Activated T-helper 2 cell treated with anti-CD3 and anti-CD28 coated beads, Interferon-gamma antibody, Interleukin-2, Interleukin-4, amounts not matched to agents 10 μg/mL and 5 μg/mL and 100 μg/mL, durations not matched to agents 14 hours and 24 hours and 36 hours (primary cell): ENCODE data around the gene APOBEC3G. TPM values are rescaled to one million over a fixed set of nuclear protein-coding genes. Genes with fewer than 3 reads are reported as not detected.
A peak's percentile ranks its signal among the peaks of the same experiment; 100 is the strongest.

ENCODE experiments used
- DNase-seq: peaks from one replicate; pipeline ENCODE4 v3.0.0; 2021; ENCODE audit warnings: low spot score
- H3K27ac Mint-ChIP-seq: one replicate; pipeline ENCODE4 v1.8.0; 2021; ENCODE audit warnings: mixed read lengths
- H3K27me3 Mint-ChIP-seq: one replicate; pipeline ENCODE4 v1.8.0; 2021; ENCODE audit warnings: low read depth, mixed read lengths
- H3K36me3 Mint-ChIP-seq: one replicate; pipeline ENCODE4 v1.8.0; 2021; ENCODE audit warnings: low read depth, mixed read lengths
- H3K4me1 Mint-ChIP-seq: one replicate; pipeline ENCODE4 v1.8.0; 2021; ENCODE audit warnings: low read depth, mixed read lengths
- H3K4me3 Mint-ChIP-seq: one replicate; pipeline ENCODE4 v1.8.0; 2021; ENCODE audit warnings: low read depth, mild to moderate bottlenecking, moderate library complexity, mixed read lengths
- H3K9me3 Mint-ChIP-seq: one replicate; pipeline ENCODE4 v1.8.0; 2021; ENCODE audit warnings: mixed read lengths
- intact Hi-C: fragments of 100-400 bp; cut with micrococcal nuclease; formaldehyde crosslinking; loops from one replicate; pipeline ENCODE4 v1.15.1; 2023
- total RNA-seq: library from RNA; stranded (reverse); gene quantifications from 2 replicates; pipeline ENCODE4 v1.2.3, GENCODE V29; 2022

The APOBEC3G gene
- total RNA-seq, 1 donor from 2014 or later = 63.7 TPM

DNA sequence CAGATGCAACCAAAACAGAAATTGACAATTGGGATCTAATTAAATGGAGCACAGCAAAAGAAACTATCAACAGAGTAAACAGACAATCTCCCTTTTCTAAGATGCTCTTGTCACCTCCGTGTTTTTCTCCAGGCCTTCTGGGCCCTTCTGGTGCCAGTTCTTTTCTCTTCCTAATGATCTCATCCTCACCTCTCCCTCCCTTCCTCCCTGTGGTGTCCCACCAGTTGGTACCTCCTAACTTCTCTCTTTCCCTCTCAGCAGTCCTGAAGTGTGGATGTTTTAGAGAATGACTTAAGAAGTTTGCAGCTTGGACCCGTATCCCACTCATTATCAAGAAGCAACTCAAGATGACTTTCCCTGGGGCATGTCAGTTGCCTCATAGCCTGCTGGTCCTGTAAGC is 26.4 kb downstream of the APOBEC3G start:
- H3K4me3 Mint-ChIP-seq = no peak overlapping the region
- no peaks in the 10 kb centered on the region for H3K27me3 Mint-ChIP-seq
- no peaks in the 10 kb centered on the region for H3K9me3 Mint-ChIP-seq
- no peaks in the 10 kb centered on the region for H3K36me3 Mint-ChIP-seq
- peaks cover 25% of the 10 kb centered on the region for H3K4me1 Mint-ChIP-seq
- H3K27ac Mint-ChIP-seq = no peak overlapping the region
- no peak for DNase-seq
- intact Hi-C loops = no loop called here

DNA sequence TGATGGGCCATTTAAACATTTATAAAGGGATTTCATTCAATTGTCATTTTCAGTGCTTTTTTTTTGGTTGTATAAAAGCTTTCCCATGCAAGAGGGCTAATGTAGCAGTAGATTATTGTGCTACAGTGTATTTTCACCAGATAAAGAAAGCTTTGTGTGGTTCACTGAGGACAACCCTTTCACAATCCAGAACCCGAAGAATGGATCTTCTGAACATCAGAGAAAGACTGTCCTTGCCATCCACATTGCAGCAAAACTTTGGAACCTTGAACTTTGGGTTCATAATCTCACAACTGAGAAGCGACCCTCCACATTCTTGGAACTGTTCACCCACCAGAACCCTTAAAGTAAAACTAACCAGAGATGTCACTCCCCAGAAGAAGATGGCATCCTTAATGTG is 29.3 kb downstream of the APOBEC3G start:
- H3K36me3 Mint-ChIP-seq = no peaks in the 10 kb centered on the region

DNA sequence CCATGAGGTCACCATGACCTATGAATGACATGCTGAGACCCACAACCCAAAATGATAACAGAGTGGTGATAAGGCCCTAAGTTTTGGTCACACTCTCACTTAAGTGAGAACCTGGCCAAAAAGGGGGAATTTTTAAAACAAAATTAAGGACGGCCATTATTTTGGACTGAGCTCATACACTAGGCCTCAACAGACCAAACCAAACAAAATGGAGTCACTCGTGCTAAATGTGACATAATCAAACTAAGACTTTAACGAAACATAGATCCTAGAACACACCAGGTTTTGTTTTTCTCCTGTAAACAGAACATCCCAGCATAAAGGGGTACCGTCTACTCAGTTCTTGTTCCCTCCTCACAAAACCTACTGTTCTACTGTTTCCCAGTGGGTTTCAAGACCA is 31.4 kb downstream of the APOBEC3G start:
- DNase-seq = no peak
- Mint-ChIP-seq H3K4me1 (peaks cover 10% of the 10 kb centered on the region), H3K4me3 (no peak overlapping the region), H3K27ac (no peak overlapping the region), H3K36me3 (no peaks in the 10 kb centered on the region), H3K9me3 (no peaks in the 10 kb centered on the region), H3K27me3 (no peaks in the 10 kb centered on the region)
- intact Hi-C loops = no loop called here

More for the DNA sequence above, 29.3 kb downstream of the APOBEC3G start:
- Mint-ChIP-seq H3K27me3 (no peaks in the 10 kb centered on the region), H3K9me3 (no peaks in the 10 kb centered on the region), H3K4me3 (no peak overlapping the region), H3K4me1 (peaks cover 9% of the 10 kb centered on the region), H3K27ac (no peak overlapping the region)
- no peak for DNase-seq
- intact Hi-C loops = no loop called here

DNA sequence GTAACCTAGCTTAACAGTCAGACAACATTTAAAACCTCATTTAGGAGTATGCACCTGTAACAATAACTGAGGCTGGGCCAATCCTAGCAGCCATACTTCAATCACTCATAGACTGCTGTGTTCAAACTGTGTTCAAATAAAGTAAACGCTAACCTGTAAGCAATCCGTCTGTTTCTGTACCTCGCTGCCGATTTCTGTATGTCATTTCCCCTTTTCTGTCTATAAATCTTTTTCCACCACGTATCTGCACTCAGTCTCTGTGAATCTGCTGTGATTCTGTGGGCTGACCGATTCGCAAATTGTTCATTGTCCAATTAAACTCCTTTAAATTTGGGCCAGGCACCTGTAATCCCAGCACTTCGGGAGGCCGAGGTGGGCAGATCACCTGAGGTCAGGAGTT is 32.3 kb downstream of the APOBEC3G start:
- DNase-seq = no peak
- intact Hi-C loops = no loop called here
- Mint-ChIP-seq H3K4me3 (no peak overlapping the region), H3K27ac (no peak overlapping the region), H3K4me1 (peaks cover 14% of the 10 kb centered on the region), H3K36me3 (no peaks in the 10 kb centered on the region), H3K9me3 (no peaks in the 10 kb centered on the region), H3K27me3 (no peaks in the 10 kb centered on the region)

DNA sequence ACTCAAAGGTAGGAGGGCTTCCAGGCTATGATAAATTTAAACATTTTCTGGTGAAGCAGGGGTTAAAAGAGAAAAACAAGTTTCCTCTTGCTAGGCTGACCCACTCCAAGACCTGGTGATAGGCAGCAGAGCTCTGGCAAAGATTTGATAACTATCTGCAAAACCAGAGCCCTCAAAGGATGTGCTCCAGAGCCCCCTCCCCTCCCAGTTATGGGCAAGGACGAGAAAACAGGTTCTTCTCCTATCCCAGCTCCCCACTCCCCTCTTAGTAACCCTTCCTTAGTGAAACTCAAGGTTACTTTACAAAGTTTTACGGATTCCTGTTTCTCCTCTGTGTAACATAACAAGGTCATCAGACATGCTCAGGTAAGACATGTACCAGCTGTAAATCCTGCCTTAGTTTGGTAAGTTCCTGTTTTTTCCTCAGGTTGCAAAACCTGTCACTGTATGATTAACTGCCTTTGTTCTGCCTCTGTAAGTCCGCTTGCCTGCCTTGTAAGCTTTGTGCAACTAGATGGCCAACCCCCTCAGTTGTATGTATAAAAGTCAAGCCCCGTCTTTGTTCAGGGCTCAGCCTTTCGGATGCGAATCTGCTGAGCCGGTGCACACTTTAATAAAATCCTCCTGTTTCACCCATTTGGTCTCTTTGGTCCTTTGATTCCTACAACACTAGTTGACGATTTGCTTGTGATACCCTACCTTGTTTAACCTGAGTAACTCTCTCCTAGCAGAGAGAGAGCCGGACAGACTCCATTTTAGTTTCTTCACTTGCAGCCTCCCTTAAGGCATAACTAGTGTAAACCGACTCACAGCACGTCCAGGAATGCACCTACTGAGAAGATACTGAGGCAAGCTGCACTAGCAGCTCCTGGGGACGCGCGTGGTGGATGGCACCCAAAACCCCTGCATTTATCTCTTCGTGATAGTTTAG is 33.8 kb downstream of the APOBEC3G start:
- H3K4me3 Mint-ChIP-seq = no peak overlapping the region
- peaks cover 26% of the 10 kb centered on the region for H3K4me1 Mint-ChIP-seq
- no peaks in the 10 kb centered on the region for H3K27me3 Mint-ChIP-seq
- peak overlapping the region; percentile 9 for H3K27ac Mint-ChIP-seq
- DNase-seq = no peak
- no peaks in the 10 kb centered on the region for H3K36me3 Mint-ChIP-seq
- intact Hi-C loops = no loop called here
- H3K9me3 Mint-ChIP-seq = no peaks in the 10 kb centered on the region

DNA sequence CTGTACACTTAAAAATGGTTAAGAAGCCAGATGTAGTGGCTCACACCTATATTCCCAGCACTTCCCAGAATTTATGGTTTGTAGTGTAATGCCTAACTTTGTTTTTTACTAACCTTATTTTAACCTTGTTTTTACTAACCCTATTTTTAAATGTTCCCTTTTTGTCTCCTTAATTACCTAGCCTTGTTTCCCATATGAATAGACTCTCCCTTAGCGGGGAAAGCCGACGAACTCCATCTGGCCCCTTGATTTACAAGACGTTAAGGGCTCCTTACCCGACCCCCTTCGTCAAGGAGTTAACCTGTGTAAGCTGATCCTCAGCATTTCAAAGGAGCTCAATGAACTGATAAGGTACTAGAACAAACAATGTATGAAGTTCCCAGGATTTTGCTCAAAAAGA is 37.0 kb downstream of the APOBEC3G start:
- Mint-ChIP-seq H3K4me1 (peaks cover 48% of the 10 kb centered on the region), H3K36me3 (no peaks in the 10 kb centered on the region), H3K4me3 (no peak overlapping the region), H3K27ac (no peak overlapping the region), H3K27me3 (no peaks in the 10 kb centered on the region), H3K9me3 (no peaks in the 10 kb centered on the region)
- intact Hi-C loops = no loop called here
- DNase-seq = no peak

DNA sequence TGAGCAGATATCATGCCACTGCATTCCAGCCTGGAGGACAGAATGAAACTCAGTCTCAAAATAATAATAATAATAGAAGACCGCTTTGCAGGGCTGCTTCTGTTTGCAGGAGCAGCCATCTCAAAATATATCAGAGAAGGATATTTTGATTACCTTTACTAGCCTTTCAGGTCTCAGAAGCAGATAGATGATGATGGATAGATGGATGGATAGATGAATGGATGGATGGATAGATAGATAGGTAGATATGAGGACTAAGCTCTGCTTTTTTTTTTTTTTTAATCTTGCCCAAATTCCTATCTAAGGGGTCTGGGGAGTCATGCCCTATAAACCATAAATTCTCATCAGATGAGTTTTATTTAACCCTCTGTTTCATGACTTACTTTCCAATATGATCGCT is 38.5 kb downstream of the APOBEC3G start:
- no peak for DNase-seq
- H3K27ac Mint-ChIP-seq = peak overlapping the region; percentile 56
- no peaks in the 10 kb centered on the region for H3K9me3 Mint-ChIP-seq
- H3K36me3 Mint-ChIP-seq = no peaks in the 10 kb centered on the region
- intact Hi-C loops = loop anchor here (5.0 kb wide), 1 partner anchor 173 kb away; no protein-coding TSS in a partner anchor
- H3K4me3 Mint-ChIP-seq = no peak overlapping the region
- peaks cover 48% of the 10 kb centered on the region for H3K4me1 Mint-ChIP-seq
- no peaks in the 10 kb centered on the region for H3K27me3 Mint-ChIP-seq

DNA sequence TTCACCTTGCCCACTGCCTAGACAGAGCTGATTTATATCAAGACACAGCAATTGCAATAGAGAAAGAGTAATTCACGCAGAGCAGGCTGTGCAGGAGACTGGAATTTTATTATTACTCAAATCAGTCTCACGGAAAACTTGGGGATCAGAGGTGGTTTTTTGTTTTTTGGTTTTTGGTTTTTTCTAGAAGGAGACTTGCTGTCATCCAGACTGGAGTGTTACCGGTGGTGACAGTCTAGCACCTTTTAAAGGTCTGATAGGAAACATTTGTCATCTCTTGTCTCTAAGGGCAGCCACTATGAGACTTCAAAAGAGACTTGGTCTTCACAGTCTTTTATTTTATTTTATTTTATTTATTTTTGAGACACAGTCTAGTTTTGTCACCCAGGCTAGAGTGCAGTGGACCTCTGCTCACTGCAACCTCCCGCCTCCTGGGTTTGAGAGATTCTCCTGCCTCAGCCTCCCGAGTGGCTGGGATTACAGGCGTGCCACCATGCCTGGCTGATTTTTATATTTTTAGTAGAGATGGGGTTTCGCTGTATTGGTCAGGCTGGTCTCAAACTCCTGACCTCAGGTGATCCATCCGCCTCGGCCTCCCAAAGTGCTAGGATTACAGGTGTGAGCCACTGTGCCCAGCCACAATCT is 39.0 kb downstream of the APOBEC3G start:
- Mint-ChIP-seq H3K9me3 (no peaks in the 10 kb centered on the region), H3K27me3 (no peaks in the 10 kb centered on the region), H3K4me1 (peaks cover 44% of the 10 kb centered on the region), H3K36me3 (no peaks in the 10 kb centered on the region), H3K4me3 (no peak overlapping the region), H3K27ac (peak overlapping the region; percentile 90)
- intact Hi-C loops = loop anchor here (2.0 to 5.0 kb wide), 4 partner anchors 25 to 245 kb away; partner anchors contain the start of gene APOBEC3C
- no peak for DNase-seq

DNA sequence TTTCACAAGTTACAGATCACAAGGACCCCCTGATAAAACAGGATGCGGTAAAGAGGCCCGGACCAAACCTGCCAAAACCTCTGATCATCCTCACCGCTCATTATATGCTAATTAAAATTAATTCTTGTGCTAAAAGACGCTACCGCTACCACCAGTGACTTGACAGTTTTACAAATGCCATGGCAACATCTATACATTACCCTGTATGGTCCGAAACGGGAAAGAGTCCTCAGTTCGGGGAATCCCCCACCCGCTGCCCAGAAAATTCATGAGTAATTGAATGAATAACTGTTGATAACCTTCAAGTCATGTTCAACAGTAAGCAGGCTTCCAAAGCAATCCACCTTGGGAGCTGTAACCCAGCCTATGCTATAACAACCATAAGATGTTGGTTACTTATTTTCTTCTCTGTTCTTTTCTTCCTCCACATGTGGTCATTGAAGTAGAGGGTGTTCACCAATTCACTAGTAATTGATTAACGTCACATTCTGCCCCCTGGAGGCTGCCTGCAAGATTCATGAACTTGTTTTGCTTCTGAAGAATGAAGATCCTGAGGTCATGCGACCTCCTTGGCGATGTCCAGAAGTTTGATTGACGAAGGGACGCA is 40.6 kb downstream of the APOBEC3G start:
- intact Hi-C loops = loop anchor here (1.0 to 5.0 kb wide), 5 partner anchors 27 to 247 kb away; partner anchors contain the start of genes APOBEC3C and APOBEC3G
- peaks cover 50% of the 10 kb centered on the region for H3K4me1 Mint-ChIP-seq
- no peaks in the 10 kb centered on the region for H3K36me3 Mint-ChIP-seq

DNA sequence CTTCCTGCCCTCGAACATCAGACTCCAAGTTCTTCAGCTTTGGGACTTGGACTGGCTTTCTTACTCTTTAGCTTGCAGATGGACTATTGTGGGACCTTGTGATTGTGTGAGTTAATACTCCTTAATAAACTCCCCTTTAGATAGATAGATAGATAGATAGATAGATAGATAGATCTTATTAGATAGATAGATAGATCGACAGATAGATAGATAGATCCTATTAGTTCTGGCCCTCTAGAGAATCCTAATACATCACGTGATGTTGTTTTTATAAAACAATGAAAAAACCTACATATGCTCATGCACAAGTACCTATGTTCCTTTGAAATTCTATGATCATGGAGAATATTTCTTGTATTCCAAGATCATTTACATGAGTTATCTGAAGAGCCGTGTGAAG is 43.9 kb downstream of the APOBEC3G start:
- no peak overlapping the region for H3K4me3 Mint-ChIP-seq
- no peak overlapping the region for H3K27ac Mint-ChIP-seq
- H3K4me1 Mint-ChIP-seq = peaks cover 29% of the 10 kb centered on the region
- intact Hi-C loops = no loop called here
- no peaks in the 10 kb centered on the region for H3K36me3 Mint-ChIP-seq
- H3K9me3 Mint-ChIP-seq = no peaks in the 10 kb centered on the region
- no peaks in the 10 kb centered on the region for H3K27me3 Mint-ChIP-seq
- DNase-seq = no peak

More for the DNA sequence above, 40.6 kb downstream of the APOBEC3G start:
- Mint-ChIP-seq H3K9me3 (no peaks in the 10 kb centered on the region), H3K27me3 (no peaks in the 10 kb centered on the region), H3K27ac (peak overlapping the region; percentile 90), H3K4me3 (peak overlapping the region; percentile 41)
- DNase-seq = peak; percentile 58

DNA sequence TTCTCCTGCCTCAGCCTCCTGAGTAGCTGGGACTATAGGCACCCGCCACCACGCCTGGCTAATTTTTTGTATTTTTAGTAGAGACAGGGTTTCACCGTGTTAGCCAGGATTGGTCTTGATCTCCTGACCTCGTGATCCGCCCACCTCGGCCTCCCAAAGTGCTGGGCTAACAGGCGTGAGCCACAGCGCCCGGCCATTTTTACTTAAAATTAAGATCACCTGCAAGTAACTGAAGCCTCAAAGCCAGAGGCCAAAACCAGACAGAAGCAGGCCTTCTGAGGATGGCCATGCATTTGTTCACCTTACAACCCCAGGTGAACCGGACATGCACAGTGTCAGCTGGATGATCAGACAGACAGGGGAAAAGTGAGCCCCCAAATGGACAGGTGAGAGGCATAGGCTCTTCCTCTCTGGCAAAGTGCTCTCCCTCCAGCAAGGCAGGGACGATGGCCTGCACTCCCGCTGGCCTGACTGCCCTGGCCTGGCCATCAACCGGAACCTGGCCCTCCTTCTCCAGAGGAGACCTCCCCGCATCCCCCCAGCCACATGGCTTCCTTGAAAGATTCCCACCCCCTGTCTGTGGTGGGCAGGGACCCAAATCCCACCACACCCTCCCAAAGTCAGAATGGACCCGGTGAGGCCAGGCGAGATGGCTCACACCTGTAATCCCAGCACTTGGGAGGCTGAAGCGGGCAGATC is 45.8 kb downstream of the APOBEC3G start:
- H3K27ac Mint-ChIP-seq = no peak overlapping the region
- H3K27me3 Mint-ChIP-seq = no peaks in the 10 kb centered on the region
- no peak for DNase-seq
- no peaks in the 10 kb centered on the region for H3K36me3 Mint-ChIP-seq
- H3K4me1 Mint-ChIP-seq = peaks cover 13% of the 10 kb centered on the region
- no peak overlapping the region for H3K4me3 Mint-ChIP-seq
- H3K9me3 Mint-ChIP-seq = no peaks in the 10 kb centered on the region
- intact Hi-C loops = no loop called here

DNA sequence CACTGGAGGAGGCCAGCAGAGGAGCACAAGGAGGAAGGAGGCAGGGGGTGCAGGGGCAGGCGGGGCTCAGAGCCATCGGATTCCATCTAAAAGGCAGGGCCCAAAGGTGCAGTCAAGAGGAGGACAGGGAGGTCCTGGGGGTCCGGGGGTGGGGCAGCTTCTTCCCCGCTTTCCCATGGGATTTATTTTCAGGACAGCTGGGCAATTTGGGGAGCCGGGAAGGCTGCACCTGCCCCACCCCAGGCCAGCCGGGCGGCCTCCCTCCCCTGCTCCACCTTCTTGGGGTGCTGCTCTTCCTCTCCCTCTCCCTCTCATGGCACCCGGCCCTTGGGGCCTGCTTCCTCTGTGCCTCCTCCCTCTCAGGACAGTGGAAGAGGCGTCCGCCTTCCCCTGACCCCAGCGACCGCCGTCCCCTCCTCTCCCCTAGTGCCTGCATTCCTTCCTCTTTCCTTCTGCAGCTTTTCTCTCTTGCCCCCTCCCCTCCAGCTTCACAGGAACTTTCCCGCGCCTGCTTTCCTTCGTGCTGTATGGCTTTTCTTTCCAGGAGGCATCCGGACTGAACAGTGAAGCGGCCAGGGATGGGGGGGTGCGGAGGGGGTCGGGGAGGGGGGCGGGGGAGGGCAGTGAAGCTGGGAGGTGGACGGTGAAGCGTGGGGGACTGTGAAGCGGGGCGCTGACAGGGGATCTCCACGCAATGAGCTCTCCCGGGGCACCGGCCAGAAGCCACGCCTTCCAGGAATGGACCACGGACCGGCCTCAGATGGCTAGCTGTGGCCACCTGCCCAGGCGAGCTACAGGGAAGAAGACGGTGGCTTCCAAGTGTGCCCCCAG is 46.9 kb downstream of the APOBEC3G start:
- Mint-ChIP-seq H3K27ac (no peak overlapping the region), H3K9me3 (no peaks in the 10 kb centered on the region)
- intact Hi-C loops = no loop called here

More for the DNA sequence above, 46.9 kb downstream of the APOBEC3G start:
- no peak for DNase-seq
- no peaks in the 10 kb centered on the region for H3K36me3 Mint-ChIP-seq
- peaks cover 9% of the 10 kb centered on the region for H3K4me1 Mint-ChIP-seq
- no peak overlapping the region for H3K4me3 Mint-ChIP-seq
- H3K27me3 Mint-ChIP-seq = no peaks in the 10 kb centered on the region
